HAP-1 (cell line): Measurements from ENCODE around the gene MORN1.

Experiments
- DNase-seq, 2 experiments: peaks; one replicate each; pipeline ENCODE4 v3.0.0-alpha.2; 2016 to 2020; ENCODE audit warnings: low spot score in 2 of 2
- H3K27me3 ChIP-seq: fragments of 250-450 bp; sonication (Bioruptor Pico); 2 replicates; pipeline ENCODE4 v1.5.1; 2020; ENCODE audit warnings: low read depth, mild to moderate bottlenecking, moderate library complexity
- H3K36me3 ChIP-seq: fragments of 250-450 bp; sonication (Bioruptor Pico); replicated peaks from 2 replicates; pipeline ENCODE4 v1.5.1; 2020; ENCODE audit warnings: mild to moderate bottlenecking
- H3K4me1 ChIP-seq: fragments of 250-450 bp; sonication (Bioruptor Pico); 2 replicates; pipeline ENCODE4 v1.5.1; 2020; ENCODE audit warnings: mild to moderate bottlenecking
- H3K4me3 ChIP-seq: fragments of 250-450 bp; sonication (Bioruptor Pico); 2 replicates; pipeline ENCODE4 v1.5.1; 2020; ENCODE audit warnings: mild to moderate bottlenecking, moderate library complexity
- H3K9me3 ChIP-seq: fragments of 250-450 bp; sonication (Bioruptor Pico); 2 replicates; pipeline ENCODE4 v1.5.1; 2020; ENCODE audit warnings: mild to moderate bottlenecking, moderate library complexity
- in situ Hi-C: fragments of 300-500 bp; cut with MboI; formaldehyde crosslinking; loops from 3 replicates; pipeline ENCODE4 v1.14.3; 2020; ENCODE audit warnings: low sequenced_read_pairs, inconsistent platforms, mixed read lengths

The MORN1 gene

GRCh38 chr1:2431103-2431502 is 39.7 kb upstream of the MORN1 start:
- in situ Hi-C loops = loop anchor here (25.0 kb wide), 1 partner anchor 481 kb away; no protein-coding TSS in a partner anchor
- DNase-seq = no peak
- H3K27me3 ChIP-seq = peaks cover 47% of the 10 kb centered on the region
- H3K4me1 ChIP-seq = no peaks in the 10 kb centered on the region
- H3K4me3 ChIP-seq = no peak overlapping the region
- H3K9me3 ChIP-seq = peaks cover 5% of the 10 kb centered on the region; the same call in 1 of the 2 replicates
- no peaks in the 10 kb centered on the region for H3K36me3 ChIP-seq

GRCh38 chr1:2430592-2430973 is 39.2 kb upstream of the MORN1 start:
- peaks cover 5% of the 10 kb centered on the region; the same call in 1 of the 2 replicates for H3K9me3 ChIP-seq
- DNase-seq = no peak
- H3K4me3 ChIP-seq = no peak overlapping the region
- in situ Hi-C loops = loop anchor here (25.0 kb wide), 1 partner anchor 482 kb away; no protein-coding TSS in a partner anchor
- H3K27me3 ChIP-seq = peaks cover 50% of the 10 kb centered on the region
- H3K4me1 ChIP-seq = no peaks in the 10 kb centered on the region
- H3K36me3 ChIP-seq = no peaks in the 10 kb centered on the region

GRCh38 chr1:2429780-2430591 is 38.6 kb upstream of the MORN1 start:
- DNase-seq = no peak
- Histone ChIP-seq H3K36me3 (no peaks in the 10 kb centered on the region), H3K4me1 (no peaks in the 10 kb centered on the region), H3K27me3 (peaks cover 47% of the 10 kb centered on the region), H3K4me3 (no peak overlapping the region), H3K9me3 (peaks cover 5% of the 10 kb centered on the region; the same call in 1 of the 2 replicates)
- in situ Hi-C loops = loop anchor here (25.0 kb wide), 1 partner anchor 482 kb away; no protein-coding TSS in a partner anchor

- H3K4me1 ChIP-seq = no peaks in the 10 kb centered on the region
- no peaks in the 10 kb centered on the region for H3K36me3 ChIP-seq
- peaks cover 5% of the 10 kb centered on the region; the same call in 1 of the 2 replicates for H3K9me3 ChIP-seq
- peaks cover 32% of the 10 kb centered on the region for H3K27me3 ChIP-seq
- DNase-seq = no peak
- H3K4me3 ChIP-seq = no peak overlapping the region
- in situ Hi-C loops = loop anchor here (25.0 kb wide), 1 partner anchor 484 kb away; no protein-coding TSS in a partner anchor
Observed at GRCh38 chr1:2428490-2428889, 37.1 kb upstream of the MORN1 start.

GRCh38 chr1:2427976-2428375 is 36.6 kb upstream of the MORN1 start:
- Histone ChIP-seq H3K36me3 (no peaks in the 10 kb centered on the region), H3K27me3 (peaks cover 30% of the 10 kb centered on the region), H3K9me3 (peaks cover 9% of the 10 kb centered on the region; the same call in 1 of the 2 replicates), H3K4me3 (no peak overlapping the region), H3K4me1 (no peaks in the 10 kb centered on the region)
- no peak for DNase-seq
- in situ Hi-C loops = loop anchor here (25.0 kb wide), 1 partner anchor 484 kb away; no protein-coding TSS in a partner anchor

DNA sequence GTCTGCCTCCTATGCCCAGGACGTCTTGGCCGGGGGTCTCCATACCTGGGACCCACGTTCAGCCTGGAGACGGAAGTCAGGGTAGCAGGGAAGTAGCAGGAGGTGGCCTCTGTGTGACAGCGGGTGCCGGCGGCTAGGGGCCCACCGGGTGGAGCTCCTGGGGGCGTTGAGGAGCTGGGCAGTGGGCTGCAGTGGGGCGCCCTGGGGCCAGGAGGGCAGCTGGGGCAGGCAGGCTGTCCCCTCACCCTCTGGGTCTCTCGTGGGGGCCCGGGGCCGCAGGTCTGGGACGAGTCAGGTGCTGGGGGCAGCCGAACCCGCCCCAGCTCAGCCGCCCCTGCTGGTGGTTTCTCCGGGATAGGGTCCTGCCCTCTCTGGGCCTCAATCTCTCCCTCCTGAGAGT is 35.7 kb upstream of the MORN1 start:
- H3K4me3 ChIP-seq = no peak overlapping the region
- no peaks in the 10 kb centered on the region for H3K36me3 ChIP-seq
- H3K4me1 ChIP-seq = no peaks in the 10 kb centered on the region
- DNase-seq = no peak
- H3K27me3 ChIP-seq = peaks cover 21% of the 10 kb centered on the region
- in situ Hi-C loops = loop anchor here (25.0 kb wide), 1 partner anchor 485 kb away; no protein-coding TSS in a partner anchor
- H3K9me3 ChIP-seq = peaks cover 9% of the 10 kb centered on the region; the same call in 1 of the 2 replicates

DNA sequence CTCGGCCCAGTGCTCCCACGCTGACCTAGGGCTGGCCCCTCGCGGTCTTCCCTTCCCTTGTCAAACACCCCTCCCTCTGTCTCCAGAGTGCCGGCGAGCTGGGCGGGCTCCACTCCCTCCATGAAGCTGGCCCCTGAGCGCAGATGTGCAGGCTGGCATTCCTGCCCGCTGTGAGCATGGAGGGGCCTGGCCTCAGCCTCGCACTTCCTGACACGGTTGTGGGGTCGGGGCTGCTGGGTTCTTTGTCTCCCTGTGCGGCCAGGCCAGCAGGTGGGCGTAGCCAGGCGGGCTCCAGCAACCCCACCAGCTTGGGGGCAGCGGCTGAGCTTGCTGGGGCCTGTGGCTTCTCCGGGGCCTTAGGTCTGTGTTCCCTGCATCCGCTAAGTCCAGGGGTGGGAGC is 35.2 kb upstream of the MORN1 start:
- in situ Hi-C loops = loop anchor here (25.0 kb wide), 1 partner anchor 486 kb away; no protein-coding TSS in a partner anchor
- Histone ChIP-seq H3K4me3 (no peak overlapping the region), H3K9me3 (peaks cover 9% of the 10 kb centered on the region; the same call in 1 of the 2 replicates), H3K27me3 (peaks cover 16% of the 10 kb centered on the region), H3K4me1 (no peaks in the 10 kb centered on the region), H3K36me3 (no peaks in the 10 kb centered on the region)
- no peak for DNase-seq

DNA sequence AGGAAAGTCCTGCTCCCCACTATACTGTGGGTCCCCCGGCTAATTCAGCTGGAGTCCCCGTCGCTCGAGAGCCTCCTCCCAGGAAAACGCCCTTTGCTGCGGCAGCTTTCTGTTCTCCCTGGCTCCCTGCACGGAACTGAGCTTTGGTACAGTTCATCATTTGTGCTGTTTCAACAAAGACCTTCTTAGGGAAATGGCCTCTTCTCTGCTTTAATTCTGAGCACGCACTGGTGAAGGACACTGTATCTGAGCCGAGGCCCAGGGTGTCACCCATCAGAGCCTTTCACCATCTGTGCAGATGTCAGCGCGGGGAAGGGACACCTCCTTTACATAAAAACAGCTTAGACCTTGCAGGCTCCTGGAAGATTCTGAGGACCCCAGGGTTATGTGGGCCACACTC is 34.5 kb upstream of the MORN1 start:
- Histone ChIP-seq H3K4me1 (no peaks in the 10 kb centered on the region), H3K27me3 (peaks cover 14% of the 10 kb centered on the region), H3K4me3 (no peak overlapping the region), H3K36me3 (no peaks in the 10 kb centered on the region), H3K9me3 (peaks cover 9% of the 10 kb centered on the region; the same call in 1 of the 2 replicates)
- no peak for DNase-seq
- in situ Hi-C loops = loop anchor here (25.0 kb wide), 1 partner anchor 486 kb away; no protein-coding TSS in a partner anchor

- no peak overlapping the region for H3K4me3 ChIP-seq
- in situ Hi-C loops = no loop called here
- DNase-seq = no peak
- H3K9me3 ChIP-seq = 0 out of 2 replicates have a peak, but pooled peaks cover 4% of the 10 kb centered on the region
- no peaks in the 10 kb centered on the region for H3K4me1 ChIP-seq
- H3K36me3 ChIP-seq = no peaks in the 10 kb centered on the region
- peaks cover 35% of the 10 kb centered on the region for H3K27me3 ChIP-seq
Observed at GRCh38 chr1:2422523-2422922, 31.2 kb upstream of the MORN1 start.

GRCh38 chr1:2419416-2419815 is 28.1 kb upstream of the MORN1 start:
- H3K36me3 ChIP-seq = no peaks in the 10 kb centered on the region
- H3K27me3 ChIP-seq = peaks cover 25% of the 10 kb centered on the region
- peaks cover 3% of the 10 kb centered on the region for H3K4me1 ChIP-seq
- 0 out of 2 replicates have a peak, but pooled peaks cover 4% of the 10 kb centered on the region for H3K9me3 ChIP-seq
- in situ Hi-C loops = loop anchor here (10.0 kb wide), 1 partner anchor 165 kb away; the partner anchor contains the start of gene PRXL2B
- no peak overlapping the region for H3K4me3 ChIP-seq
- DNase-seq = no peak

GRCh38 chr1:2418791-2419320 is 27.5 kb upstream of the MORN1 start:
- in situ Hi-C loops = loop anchor here (10.0 kb wide), 1 partner anchor 166 kb away; the partner anchor contains the start of gene PRXL2B
- H3K36me3 ChIP-seq = no peaks in the 10 kb centered on the region
- no peak overlapping the region for H3K4me3 ChIP-seq
- H3K27me3 ChIP-seq = peaks cover 25% of the 10 kb centered on the region
- no peak for DNase-seq
- H3K4me1 ChIP-seq = peaks cover 8% of the 10 kb centered on the region
- 0 out of 2 replicates have a peak, but pooled peaks cover 4% of the 10 kb centered on the region for H3K9me3 ChIP-seq

DNA sequence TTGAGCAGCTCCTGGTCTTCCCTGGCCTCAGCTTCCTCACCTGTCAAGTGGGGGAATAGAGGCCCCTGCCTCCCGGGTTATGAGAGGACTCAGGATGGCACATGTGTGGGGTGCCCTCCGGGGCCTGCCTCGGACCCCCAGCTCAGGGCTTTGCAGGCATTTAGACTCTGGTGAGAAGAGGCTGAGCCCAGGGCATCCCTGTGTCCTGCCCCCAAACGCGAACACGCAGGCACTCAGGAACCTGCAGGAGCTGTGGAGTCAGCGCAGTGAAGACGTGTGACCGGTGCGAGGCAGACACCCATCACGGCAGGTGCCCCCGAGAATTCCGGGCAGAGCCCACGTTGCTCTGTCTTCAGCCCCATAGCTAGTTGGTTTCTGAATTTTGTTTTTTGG is 26.5 kb upstream of the MORN1 start:
- peaks cover 13% of the 10 kb centered on the region for H3K4me1 ChIP-seq
- no peak for DNase-seq
- H3K36me3 ChIP-seq = no peaks in the 10 kb centered on the region; the same call in 1 of the 2 replicates
- H3K9me3 ChIP-seq = no peaks in the 10 kb centered on the region
- peaks cover 22% of the 10 kb centered on the region for H3K27me3 ChIP-seq
- in situ Hi-C loops = loop anchor here (10.0 kb wide), 1 partner anchor 167 kb away; the partner anchor contains the start of gene PRXL2B
- no peak overlapping the region for H3K4me3 ChIP-seq

DNA sequence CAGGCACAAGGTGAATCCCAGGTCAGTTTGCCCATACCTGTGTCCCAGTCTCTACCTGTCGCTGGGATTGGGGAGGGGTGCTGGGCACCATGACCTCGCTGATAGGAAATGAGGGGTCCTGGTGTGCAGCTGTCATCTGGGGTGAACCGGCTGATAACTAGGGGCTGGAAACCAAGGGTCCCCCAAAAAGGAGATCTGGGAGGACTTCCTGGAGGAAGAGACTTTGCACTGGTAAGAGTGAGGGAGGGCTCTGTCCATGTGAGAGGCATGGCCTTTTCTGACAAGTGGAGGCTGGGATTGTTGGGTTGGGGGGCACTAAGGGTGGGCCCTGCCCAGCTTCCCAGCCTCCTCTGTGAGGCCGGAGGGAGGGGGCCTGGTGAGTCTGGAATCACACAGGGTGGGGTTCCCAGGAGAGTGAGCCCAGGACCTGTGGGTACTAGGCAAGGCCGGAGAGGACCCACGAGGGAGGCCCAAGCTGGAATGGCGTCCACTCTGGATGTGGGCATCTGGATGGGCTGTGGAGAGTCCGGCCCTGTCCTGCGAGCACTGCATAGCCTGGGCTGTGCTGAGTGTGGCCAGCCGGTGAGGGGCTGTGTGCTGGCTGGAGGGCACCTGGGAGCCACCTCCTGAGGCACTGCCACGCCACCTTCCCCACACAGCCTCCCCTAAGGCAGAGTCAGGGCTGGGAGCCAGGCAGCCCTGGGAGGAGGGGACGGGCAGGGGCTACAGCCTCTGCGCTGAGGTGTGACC is 25.9 kb upstream of the MORN1 start:
- in situ Hi-C loops = loop anchor here (10.0 kb wide), 1 partner anchor 168 kb away; the partner anchor contains the start of gene PRXL2B
- Histone ChIP-seq H3K4me1 (peaks cover 13% of the 10 kb centered on the region), H3K36me3 (peaks cover under 1% of the 10 kb centered on the region), H3K9me3 (no peaks in the 10 kb centered on the region), H3K4me3 (no peak overlapping the region), H3K27me3 (peaks cover 22% of the 10 kb centered on the region)
- no peak for DNase-seq
